Cardiac muscle cell (in vitro differentiated cells and primary cell): ENCODE data around the gene NINJ2. TPM values are rescaled to one million over a fixed set of nuclear protein-coding genes. Genes with fewer than 3 reads are reported as not detected.

Experiments
- DNase-seq, 2 donors: peaks; one replicate each; pipeline versions ENCODE4 v3.0.0 to v3.0.0-alpha.2; 2010 to 2017; ENCODE audit warnings: low read depth in 1 of 2, low spot score in 1 of 2
- H3K27ac ChIP-seq: fragments of 200-600 bp; sonication (generic); 2 replicates; pipeline ENCODE4 v1.5.1; 2016
- H3K27me3 ChIP-seq: fragments of 200-600 bp; sonication (generic); 2 replicates; pipeline ENCODE4 v1.6.0; 2016; ENCODE audit warnings: control low read depth
- H3K36me3 ChIP-seq: fragments of 200-600 bp; sonication (generic); 2 replicates; pipeline ENCODE4 v1.5.1; 2016; ENCODE audit warnings: control low read depth
- H3K4me1 ChIP-seq: fragments of 200-600 bp; sonication (generic); 2 replicates; pipeline ENCODE4 v1.8.1; 2017; ENCODE audit warnings: low read depth, mild to moderate bottlenecking, mixed run types
- H3K4me3 ChIP-seq: fragments of 200-600 bp; sonication (generic); 2 replicates; pipeline ENCODE4 v1.5.1; 2016; ENCODE audit warnings: mild to moderate bottlenecking
- H3K9me3 ChIP-seq: fragments of 200-600 bp; sonication (generic); 2 replicates; pipeline ENCODE4 v1.5.1; 2017; ENCODE audit warnings: low read depth, mild to moderate bottlenecking, control low read depth
- CTCF ChIP-seq: IDR thresholded peaks from 2 replicates; pipeline ENCODE4 v1.5.1; 2012; ENCODE audit warnings: low read depth, mild to moderate bottlenecking, low read length
- polyA plus RNA-seq: library from polyadenylated mRNA; unstranded; fragments of >200 nt; fragmentation: Nextera tagmentation; extraction: Ambion mirVana; gene quantifications from 2 replicates; pipeline ENCODE4 v1.2.1, GENCODE V29; 2016
- total RNA-seq: library from RNA; depleted of rRNA; stranded (reverse); fragments of >200 nt; gene quantifications from 2 replicates; pipeline ENCODE4 v1.2.3, GENCODE V29; 2016

The NINJ2 gene
- total and polyA plus RNA-seq, 2 experiments from 2014 or later: 2.3 TPM; not detected in 1

GRCh38 chr12:559208-559905 is 103.9 kb downstream of the NINJ2 start:
- H3K36me3 ChIP-seq: no peaks in the 10 kb centered on the region
- H3K27me3 ChIP-seq: no peaks in the 10 kb centered on the region
- H3K27ac ChIP-seq: no peak overlapping the region
- no peaks in the 10 kb centered on the region for H3K4me1 ChIP-seq
- no peak overlapping the region for H3K4me3 ChIP-seq
- no peaks in the 10 kb centered on the region for H3K9me3 ChIP-seq
- TF ChIP-seq CTCF: no peak
- DNase-seq: no peak

- DNase-seq: no peak
- no peaks in the 10 kb centered on the region for H3K27me3 ChIP-seq
- no peak for TF ChIP-seq CTCF
- no peak overlapping the region for H3K27ac ChIP-seq
- H3K36me3 ChIP-seq: no peaks in the 10 kb centered on the region
- no peaks in the 10 kb centered on the region for H3K9me3 ChIP-seq
- no peak overlapping the region for H3K4me3 ChIP-seq
- no peaks in the 10 kb centered on the region for H3K4me1 ChIP-seq
Measured at GRCh38 chr12:558580-558979, 104.7 kb downstream of the NINJ2 start.

- DNase-seq: no peak
- TF ChIP-seq CTCF: no peak
- H3K4me1 ChIP-seq: peaks cover 19% of the 10 kb centered on the region
- no peaks in the 10 kb centered on the region for H3K9me3 ChIP-seq
- H3K27ac ChIP-seq: no peak overlapping the region
- H3K27me3 ChIP-seq: no peaks in the 10 kb centered on the region
- no peaks in the 10 kb centered on the region for H3K36me3 ChIP-seq
- H3K4me3 ChIP-seq: no peak overlapping the region
Measured at GRCh38 chr12:556498-556897, 106.7 kb downstream of the NINJ2 start.

- H3K27me3 ChIP-seq: no peaks in the 10 kb centered on the region
- H3K36me3 ChIP-seq: no peaks in the 10 kb centered on the region
- no peak overlapping the region for H3K27ac ChIP-seq
- no peak overlapping the region for H3K4me3 ChIP-seq
- DNase-seq: no peak
- no peak for TF ChIP-seq CTCF
- H3K9me3 ChIP-seq: no peaks in the 10 kb centered on the region
- peaks cover 19% of the 10 kb centered on the region for H3K4me1 ChIP-seq
Measured at GRCh38 chr12:554001-554285, 109.3 kb downstream of the NINJ2 start.

- Histone ChIP-seq H3K27ac (peak overlapping the region; percentile 82), H3K36me3 (no peaks in the 10 kb centered on the region), H3K27me3 (no peaks in the 10 kb centered on the region), H3K9me3 (no peaks in the 10 kb centered on the region), H3K4me1 (peaks cover 19% of the 10 kb centered on the region), H3K4me3 (no peak overlapping the region)
- DNase-seq: no peak
- TF ChIP-seq CTCF: no peak
Measured at GRCh38 chr12:553216-554000, 109.8 kb downstream of the NINJ2 start.
